ENCODE results near the gene MCTP1. TPM values are rescaled to one million over a fixed set of nuclear protein-coding genes. Genes with fewer than 3 reads are reported as not detected.

MCTP1 gene
- total and polyA plus RNA-seq, 2 of the 13 experiments (the other 11 are each of a cell fraction or from before 2014, with no cell fraction given) = 0.15 to 0.48 TPM

- no peak for TF ChIP-seq BCL3 (CRISPR knock-in tag; IDR thresholded peaks at IDR 0.05)
- TF ChIP-seq SRSF4 (IDR thresholded peaks at IDR 0.05; ENCODE audit: low read depth, low read length, poor library complexity, severe bottlenecking) = no peak
- no peak for TF ChIP-seq ZSCAN21 (CRISPR knock-in tag; IDR thresholded peaks at IDR 0.05; ENCODE audit: borderline replicate concordance)
- no peak for TF ChIP-seq TCF12 (IDR thresholded peaks at IDR 0.05)
- no peak for TF ChIP-seq TCF12 (CRISPR knock-in tag; IDR thresholded peaks at IDR 0.05)
These were observed 427.8 kb downstream of the MCTP1 start (continued) for GRCh38 chr5:94857111-94857510.

GRCh38 chr5:94856257-94856800 lies 428.6 kb downstream of the MCTP1 start:
- Histone ChIP-seq H3K27me3 (ENCODE audit: control insufficient read depth in 1 of 2, insufficient read depth in 2 of 2, low read length in 2 of 2) (no peaks in the 10 kb centered on the region), H3K79me2 (ENCODE audit: insufficient read depth, low read length) (no peaks in the 10 kb centered on the region), H3K4me3 (replicated peaks in 1 of 3; ENCODE audit: insufficient read depth in 1 of 3, low read depth in 2 of 3, low read length in 3 of 3) (no peak overlapping the region), H3K9me3 (ENCODE audit: low read length) (no peaks in the 10 kb centered on the region), H3K27ac (ENCODE audit: extremely low read length, insufficient read depth, low read length) (no peak overlapping the region), H2AFZ (ENCODE audit: low read length) (no peak overlapping the region), H3K9ac (ENCODE audit: insufficient read depth, low read depth, low read length) (no peak overlapping the region), H4K20me1 (ENCODE audit: insufficient read depth, low read length) (no peaks in the 10 kb centered on the region), H3K4me1 (ENCODE audit: insufficient read depth, low read length) (no peaks in the 10 kb centered on the region), H3K36me3 (replicated peaks in 1 of 2; ENCODE audit: control insufficient read depth in 1 of 2, insufficient read depth in 2 of 2, low read length in 2 of 2) (no peaks in the 10 kb centered on the region), H3K4me2 (ENCODE audit: low read depth, low read length) (no peak overlapping the region)
- ATAC-seq = no peak
- ChIA-PET POLR2A (no interaction called here), CTCF (ENCODE audit: low intra/inter-chr PET ratio, low total read pairs) (no interaction called here)
- intact Hi-C loops (cut with micrococcal nuclease; ENCODE audit: unreplicated experiment) (no loop called here), in situ Hi-C loops (cut with HindIII; ENCODE audit: extremely low pct_ligation_motif_present, low pct_unique_long_range_greater_than_20kb) (no loop called here)
- no TSS peak for BruUV-seq (replicated peaks)
- FAIRE-seq = no peak
- DNase-seq (ENCODE audit: low spot score) = no peak
- WGBS (ENCODE audit: low lambda C conversion rate) = 36% methylated on average over 3 of the region's 3 CpGs
- TF ChIP-seq ZNF430 (CRISPR knock-in tag; IDR thresholded peaks at IDR 0.05) = no peak
- TF ChIP-seq SKI (IDR thresholded peaks at IDR 0.05; ENCODE audit: partially characterized antibody) = no peak
- no peak for TF ChIP-seq NFATC3 (CRISPR knock-in tag; IDR thresholded peaks at IDR 0.05)
- no peak for TF ChIP-seq ZBTB34 (CRISPR knock-in tag; IDR thresholded peaks at IDR 0.05)
